SK-N-SH (cell line): ENCODE results near the gene STXBP6. TPM values are rescaled to one million over a fixed set of nuclear protein-coding genes. Genes with fewer than 3 reads are reported as not detected.

Experiments
- CTCF ChIA-PET: fragments of 300-600, 350-600 bp; formaldehyde crosslinking; extraction: SDS; loops from one replicate; lab custom pipeline; 2021; lab: Yijun Ruan, JAX
- POLR2A ChIA-PET: fragments of 350-600 bp; sonication (Branson Sonifier 250); formaldehyde crosslinking; extraction: SDS; loops from one replicate; lab custom pipeline; 2020; ENCODE audit warnings: antibody characterized with exemption, inconsistent platforms; lab: Yijun Ruan, JAX
- DNase-seq: peaks from one replicate; pipeline ENCODE4 v3.0.0; 2012
- H2AFZ ChIP-seq: fragments of 200-600 bp; sonication (generic); 2 replicates; pipeline ENCODE4 v1.8.1; 2016; ENCODE audit warnings: antibody characterized with exemption, mild to moderate bottlenecking, low read depth
- H3F3A ChIP-seq: fragments of 200-600 bp; sonication (generic); replicated peaks from 2 replicates; pipeline ENCODE3; 2016; ENCODE audit warnings: antibody characterized with exemption, mild to moderate bottlenecking; ENCODE audit not compliant: insufficient read depth
- H3K27ac ChIP-seq, 2 experiments: fragments of 200-500 bp in 1 of 2; fragments of 200-600 bp in 1 of 2; sonication (Bioruptor generic) in 1 of 2; sonication (generic), shearing (Covaris generic) in 1 of 2; 2 replicates each; pipeline versions ENCODE4 v1.5.1 to v1.6.1; 2014 to 2016; ENCODE audit warnings: low read depth in 2 of 2, inconsistent platforms in 1 of 2, low read length in 1 of 2, mild to moderate bottlenecking in 1 of 2, mixed read lengths in 1 of 2
- H3K27me3 ChIP-seq: fragments of 200-600 bp; sonication (generic), shearing (Covaris generic); 2 replicates; pipeline ENCODE4 v1.6.1; 2016; ENCODE audit warnings: mixed run types; ENCODE audit not compliant: insufficient read depth
- H3K36me3 ChIP-seq, 2 experiments: fragments of 200-500 bp in 1 of 2; fragments of 200-600 bp in 1 of 2; sonication (Bioruptor generic) in 1 of 2; sonication (generic) in 1 of 2; replicated peaks in 1 of 2; 2 replicates each; pipeline versions ENCODE3 to v1.5.1; 2014 to 2016; ENCODE audit warnings: low read length in 1 of 2, mild to moderate bottlenecking in 1 of 2; ENCODE audit not compliant: insufficient read depth in 2 of 2, control insufficient read depth in 1 of 2
- H3K4me1 ChIP-seq, 2 experiments: fragments of 200-500 bp in 1 of 2; fragments of 200-600 bp in 1 of 2; sonication (Bioruptor generic) in 1 of 2; sonication (generic), shearing (Covaris generic) in 1 of 2; 2 replicates each; pipeline versions ENCODE4 v1.5.1 to v1.6.1; 2014 to 2016; ENCODE audit warnings: low read depth in 1 of 2, low read length in 1 of 2, mixed run types in 1 of 2; ENCODE audit not compliant: insufficient read depth in 2 of 2, control insufficient read depth in 1 of 2
- H3K4me2 ChIP-seq: fragments of 200-600 bp; sonication (generic), shearing (Covaris generic); 2 replicates; pipeline ENCODE4 v1.6.1; 2017; ENCODE audit warnings: mixed run types
- H3K4me3 ChIP-seq, 2 experiments: fragments of 200-500 bp in 1 of 2; fragments of 200-600 bp in 1 of 2; sonication (Bioruptor generic) in 1 of 2; sonication (generic), shearing (Covaris generic) in 1 of 2; 2 replicates each; pipeline versions ENCODE4 v1.5.1 to v1.8.1; 2014 to 2016; ENCODE audit warnings: low read depth in 2 of 2, inconsistent platforms in 1 of 2, low read length in 1 of 2, mild to moderate bottlenecking in 1 of 2, mixed read lengths in 1 of 2, moderate library complexity in 1 of 2
- H3K79me2 ChIP-seq: fragments of 200-600 bp; sonication (generic); 2 replicates; pipeline ENCODE4 v1.8.1; 2017; ENCODE audit warnings: mild to moderate bottlenecking; ENCODE audit not compliant: insufficient read depth
- H3K9ac ChIP-seq: fragments of 200-600 bp; sonication (generic); 2 replicates; pipeline ENCODE4 v1.6.1; 2017; ENCODE audit warnings: mixed run types
- H3K9me2 ChIP-seq: fragments of 200-600 bp; sonication (generic); 2 replicates; pipeline ENCODE4 v1.6.1; 2017; ENCODE audit warnings: mixed run types
- H3K9me3 ChIP-seq: fragments of 200-600 bp; sonication (generic); 2 replicates; pipeline ENCODE4 v1.6.1; 2017; ENCODE audit warnings: mixed run types, mild to moderate bottlenecking, moderate library complexity
- H4K20me1 ChIP-seq: fragments of 200-600 bp; sonication (generic); 2 replicates; pipeline ENCODE4 v1.6.1; 2017; ENCODE audit warnings: mild to moderate bottlenecking, mixed run types; ENCODE audit not compliant: insufficient read depth
- CTCF ChIP-seq: fragments of 200-600 bp; sonication (generic); IDR thresholded peaks from 2 replicates; pipeline ENCODE4 v1.6.1; 2017; ENCODE audit warnings: antibody characterized with exemption, mild to moderate bottlenecking, moderate library complexity
- EP300 ChIP-seq, 2 experiments: IDR thresholded peaks; 2 replicates each; pipeline versions ENCODE4 v1.4.0 to v1.6.1; 2012; ENCODE audit warnings: borderline replicate concordance in 1 of 2, low read depth in 1 of 2, low read length in 1 of 2
- EZH2phosphoT487 ChIP-seq: fragments of 200-600 bp; sonication (generic); IDR thresholded peaks from 2 replicates; pipeline ENCODE4 v1.6.1; 2017; ENCODE audit warnings: low read depth, mixed run types, mild to moderate bottlenecking, antibody characterized with exemption, moderate library complexity, borderline replicate concordance
- FOSL2 ChIP-seq: IDR thresholded peaks from 2 replicates; pipeline ENCODE4 v1.4.0; 2012; ENCODE audit warnings: low read depth, mild to moderate bottlenecking, moderate library complexity, borderline replicate concordance
- FOXM1 ChIP-seq: IDR thresholded peaks from 2 replicates; pipeline ENCODE4 v1.4.0; 2012; ENCODE audit warnings: low read depth, mild to moderate bottlenecking
- GABPA ChIP-seq: IDR thresholded peaks from 2 replicates; pipeline ENCODE4 v1.4.0; 2012; ENCODE audit warnings: low read depth, mild to moderate bottlenecking
- GATA2 ChIP-seq: sonication (generic); formaldehyde crosslinking; IDR thresholded peaks from 2 replicates; pipeline ENCODE4 v1.5.0; 2020; ENCODE audit warnings: mild to moderate bottlenecking, missing genetic modification reagents
- JUND ChIP-seq: IDR thresholded peaks from 2 replicates; pipeline ENCODE4 v1.4.0; 2012
- MAX ChIP-seq: IDR thresholded peaks from 2 replicates; pipeline ENCODE4 v1.4.0; 2012; ENCODE audit warnings: low read depth
- MXI1 ChIP-seq: IDR thresholded peaks from 2 replicates; pipeline ENCODE4 v1.6.1; 2012; ENCODE audit warnings: mild to moderate bottlenecking, low read depth, low read length, improper control_type of control experiment
- NFIC ChIP-seq: IDR thresholded peaks from 2 replicates; pipeline ENCODE4 v1.4.0; 2012; ENCODE audit warnings: borderline replicate concordance
- NRF1 ChIP-seq: IDR thresholded peaks from 2 replicates; pipeline ENCODE4 v1.6.1; 2012; ENCODE audit warnings: low read depth, mild to moderate bottlenecking, low read length
- POLR2AphosphoS5 ChIP-seq: IDR thresholded peaks from 2 replicates; pipeline ENCODE4 v1.6.1; 2012; ENCODE audit warnings: low read depth, low read length
- RAD21 ChIP-seq: IDR thresholded peaks from 2 replicates; pipeline ENCODE4 v1.6.1; 2012; ENCODE audit warnings: mild to moderate bottlenecking, low read length
- RFX5 ChIP-seq: IDR thresholded peaks from 2 replicates; pipeline ENCODE4 v1.6.1; 2012; ENCODE audit warnings: mild to moderate bottlenecking, improper control_type of control experiment, low read length
- RXRA ChIP-seq: IDR thresholded peaks from 2 replicates; pipeline ENCODE4 v1.4.0; 2012; ENCODE audit warnings: low read depth, mild to moderate bottlenecking, borderline replicate concordance
- SIN3A ChIP-seq: IDR thresholded peaks from 2 replicates; pipeline ENCODE4 v1.6.1; 2012; ENCODE audit warnings: low read depth, mild to moderate bottlenecking, low read length, moderate library complexity, borderline replicate concordance
- TAF1 ChIP-seq: IDR thresholded peaks from 2 replicates; pipeline ENCODE4 v1.6.1; 2012; ENCODE audit warnings: low read depth, mild to moderate bottlenecking, low read length, moderate library complexity, borderline replicate concordance
- TCF12 ChIP-seq: IDR thresholded peaks from 2 replicates; pipeline ENCODE4 v1.4.0; 2012
- USF2 ChIP-seq: fragments of 150-350 bp; IDR thresholded peaks from 2 replicates; pipeline ENCODE4 v1.6.1; 2017; ENCODE audit warnings: antibody characterized with exemption, low read length, low read depth, borderline replicate concordance
- YY1 ChIP-seq: IDR thresholded peaks from 2 replicates; pipeline ENCODE4 v1.4.0; 2012; ENCODE audit warnings: low read depth, mild to moderate bottlenecking
- WGBS: methylation state at CpG from one replicate; pipeline ENCODE4 v1.1.6; 2017; ENCODE audit warnings: low lambda C conversion rate; 5-methylcytosine and 5-hydroxymethylcytosine counted together
- polyA plus RNA-seq, 3 experiments: library from polyadenylated mRNA; depleted of rRNA; stranded (reverse); fragments of >200 nt; gene quantifications; 2 replicates each; pipeline ENCODE4 v1.2.3, GENCODE V29; 2012

The STXBP6 gene
- polyA plus RNA-seq, 1 of the 3 experiments (the other 2 are of a cell fraction), result 0.16 TPM

- TF ChIP-seq USF2 (no peak), SIN3A (no peak)
These were observed 57.2 kb downstream of the STXBP6 start (continued) for GRCh38 chr14:24992624-24993360.

GRCh38 chr14:24991821-24992220 is 58.1 kb downstream of the STXBP6 start:
- Histone ChIP-seq H3K4me2 (no peak overlapping the region), H3K27me3 (no peaks in the 10 kb centered on the region; the same call in 1 of the 2 replicates), H3K4me3 (no peak overlapping the region), H3K36me3 (no peaks in the 10 kb centered on the region), H3K4me1 (no peaks in the 10 kb centered on the region), H3K79me2 (no peaks in the 10 kb centered on the region), H3F3A (no peaks in the 10 kb centered on the region), H2AFZ (no peak overlapping the region), H3K9me2 (no peaks in the 10 kb centered on the region), H3K27ac (no peak overlapping the region), H3K9ac (no peak overlapping the region), H3K9me3 (no peaks in the 10 kb centered on the region), H4K20me1 (no peaks in the 10 kb centered on the region)
- DNase-seq, result no peak
- CTCF ChIA-PET, result no interaction called here
- POLR2A ChIA-PET, result no interaction called here
- no peak for TF ChIP-seq NFIC
- no peak for TF ChIP-seq POLR2AphosphoS5
- TF ChIP-seq GABPA, result no peak
- no peak for TF ChIP-seq MAX
- no peak for TF ChIP-seq FOXM1
- no peak for TF ChIP-seq EP300 (IDR thresholded peaks at IDR 0.05; ENCODE audit: borderline replicate concordance in 1 of 2, low read depth in 1 of 2, low read length in 1 of 2)
- no peak for TF ChIP-seq NRF1
- TF ChIP-seq TCF12, result no peak
- 4% methylated on average over 6 of the region's 6 CpGs for WGBS

GRCh38 chr14:24991288-24991687 is 58.7 kb downstream of the STXBP6 start:
- POLR2A ChIA-PET, result no interaction called here
- H3K4me3 ChIP-seq, result no peak overlapping the region
- H3K4me1 ChIP-seq, result no peaks in the 10 kb centered on the region
- no peak overlapping the region for H2AFZ ChIP-seq
- H3K79me2 ChIP-seq, result no peaks in the 10 kb centered on the region
- H3K9me2 ChIP-seq, result no peaks in the 10 kb centered on the region
- CTCF ChIA-PET, result no interaction called here
- H3K27me3 ChIP-seq, result no peaks in the 10 kb centered on the region; the same call in 1 of the 2 replicates
- no peaks in the 10 kb centered on the region for H3F3A ChIP-seq
- WGBS, result 12% methylated on average over 1 of the region's 1 CpG
- H3K27ac ChIP-seq, result no peak overlapping the region
- DNase-seq, result no peak
- H3K9ac ChIP-seq, result no peak overlapping the region
- no peak overlapping the region for H3K4me2 ChIP-seq
- H4K20me1 ChIP-seq, result no peaks in the 10 kb centered on the region
- H3K36me3 ChIP-seq, result no peaks in the 10 kb centered on the region
- no peaks in the 10 kb centered on the region for H3K9me3 ChIP-seq
- TF ChIP-seq JUND, result no peak
- TF ChIP-seq POLR2AphosphoS5, result no peak
- TF ChIP-seq TAF1, result no peak
- TF ChIP-seq MAX, result no peak
- TF ChIP-seq RXRA, result no peak
- TF ChIP-seq RFX5, result no peak
- TF ChIP-seq GATA2 (CRISPR knock-in tag), result no peak
- no peak for TF ChIP-seq MXI1
- TF ChIP-seq YY1, result no peak
- TF ChIP-seq RAD21, result no peak
- no peak for TF ChIP-seq CTCF
- no peak for TF ChIP-seq TCF12
- TF ChIP-seq FOSL2, result no peak
- no peak for TF ChIP-seq NRF1
- TF ChIP-seq SIN3A, result no peak
- TF ChIP-seq EZH2phosphoT487, result no peak
